Thoracic aorta (tissue), 2 donors: ENCODE data around the gene GAB3. TPM values are rescaled to one million over a fixed set of nuclear protein-coding genes. Genes with fewer than 3 reads are reported as not detected.

Experiments used
- ATAC-seq: fragments of 150-250 bp; one replicate; pipeline ENCODE4 v1.8.0; 2017; ENCODE audit warnings: low read depth; ENCODE audit not compliant: insufficient number of reproducible peaks, low FRiP score
- DNase-seq: peaks from one replicate; pipeline ENCODE4 v3.0.0-alpha.2; 2020; ENCODE audit warnings: low spot score
- H3K27ac ChIP-seq, 2 donors: fragments of 200-600 bp; sonication (generic); 1 replicate in 1 of 2; 2 replicates in 1 of 2; pipeline ENCODE4 v1.5.1; 2016; ENCODE audit warnings: mild to moderate bottlenecking in 2 of 2, moderate library complexity in 2 of 2
- H3K27me3 ChIP-seq: fragments of 200-600 bp; sonication (generic); replicated peaks from 2 replicates; pipeline ENCODE4 v1.6.0; 2016; ENCODE audit warnings: mild to moderate bottlenecking; ENCODE audit not compliant: insufficient read depth
- H3K36me3 ChIP-seq: fragments of 200-600 bp; sonication (generic); one replicate; pipeline ENCODE4 v1.5.1; 2016
- H3K4me1 ChIP-seq, 2 donors: fragments of 200-600 bp; sonication (generic); 1 replicate in 1 of 2; 2 replicates in 1 of 2; pipeline versions ENCODE4 v1.5.1 to v1.6.0; 2016; ENCODE audit warnings: low read depth in 2 of 2, mild to moderate bottlenecking in 1 of 2; ENCODE audit not compliant: control insufficient read depth in 1 of 2
- H3K4me3 ChIP-seq: fragments of 200-600 bp; sonication (generic); 2 replicates; pipeline ENCODE4 v1.5.1; 2016; ENCODE audit warnings: mild to moderate bottlenecking
- H3K9me3 ChIP-seq: fragments of 200-600 bp; sonication (generic); 2 replicates; pipeline ENCODE4 v1.5.1; 2016
- CTCF ChIP-seq: fragments of 200-600 bp; sonication (generic); IDR thresholded peaks from one replicate; pipeline ENCODE4 v1.5.1; 2019; ENCODE audit warnings: antibody characterized with exemption
- total RNA-seq, 2 donors: library from RNA; depleted of rRNA; stranded (reverse); fragments of >200 nt; gene quantifications; one replicate each; pipeline versions ENCODE4 v1.1.0 to v1.2.3, GENCODE V29; 2016

GAB3 gene
- total RNA-seq, 2 donors from 2014 or later = 9.2 to 10.9 TPM

GRCh38 chrX:154780968-154781367, 30.1 kb upstream of the GAB3 start:
- H3K36me3 ChIP-seq = peaks cover 3% of the 10 kb centered on the region
- no peak overlapping the region for H3K4me3 ChIP-seq
- no peaks in the 10 kb centered on the region for H3K27me3 ChIP-seq
- no peak for ATAC-seq
- no peak for DNase-seq
- no peak for TF ChIP-seq CTCF
- H3K9me3 ChIP-seq = no peaks in the 10 kb centered on the region
- no peak overlapping the region for H3K27ac ChIP-seq
- peaks cover 0 to 5% of the 10 kb centered on the region in 2 donors for H3K4me1 ChIP-seq

GRCh38 chrX:154779261-154779660, 28.4 kb upstream of the GAB3 start:
- H3K27ac ChIP-seq = no peak overlapping the region
- no peak overlapping the region for H3K4me3 ChIP-seq
- no peaks in the 10 kb centered on the region for H3K27me3 ChIP-seq
- H3K36me3 ChIP-seq = peaks cover 10% of the 10 kb centered on the region
- H3K4me1 ChIP-seq = no peaks in the 10 kb centered on the region
- no peaks in the 10 kb centered on the region for H3K9me3 ChIP-seq
- ATAC-seq = no peak
- no peak for DNase-seq
- no peak for TF ChIP-seq CTCF

GRCh38 chrX:154776753-154777152, 25.9 kb upstream of the GAB3 start:
- no peak for TF ChIP-seq CTCF
- H3K4me3 ChIP-seq = no peak overlapping the region
- DNase-seq = no peak
- no peak overlapping the region for H3K27ac ChIP-seq
- H3K27me3 ChIP-seq = no peaks in the 10 kb centered on the region
- H3K9me3 ChIP-seq = no peaks in the 10 kb centered on the region
- H3K4me1 ChIP-seq = no peaks in the 10 kb centered on the region
- peaks cover 14% of the 10 kb centered on the region for H3K36me3 ChIP-seq
- no peak for ATAC-seq

GRCh38 chrX:154775419-154776349, 24.8 kb upstream of the GAB3 start:
- TF ChIP-seq CTCF = no peak
- Histone ChIP-seq H3K36me3 (peaks cover 14% of the 10 kb centered on the region), H3K4me3 (no peak overlapping the region), H3K9me3 (no peaks in the 10 kb centered on the region), H3K27ac (no peak overlapping the region), H3K4me1 (no peaks in the 10 kb centered on the region), H3K27me3 (no peaks in the 10 kb centered on the region)
- DNase-seq = no peak
- no peak for ATAC-seq

GRCh38 chrX:154774622-154775021, 23.7 kb upstream of the GAB3 start:
- no peak for ATAC-seq
- Histone ChIP-seq H3K4me3 (no peak overlapping the region), H3K36me3 (peaks cover 14% of the 10 kb centered on the region), H3K27me3 (no peaks in the 10 kb centered on the region), H3K27ac (no peak overlapping the region), H3K9me3 (no peaks in the 10 kb centered on the region), H3K4me1 (no peaks in the 10 kb centered on the region)
- no peak for DNase-seq
- TF ChIP-seq CTCF = no peak
